Measurements from ENCODE around the gene RNF215.
"Not testable (repeated sequence)": the region's sequence is repeated elsewhere in the genome, so short reads cannot be mapped to it uniquely, and the experiment has no call there.

RNF215 gene

DNA sequence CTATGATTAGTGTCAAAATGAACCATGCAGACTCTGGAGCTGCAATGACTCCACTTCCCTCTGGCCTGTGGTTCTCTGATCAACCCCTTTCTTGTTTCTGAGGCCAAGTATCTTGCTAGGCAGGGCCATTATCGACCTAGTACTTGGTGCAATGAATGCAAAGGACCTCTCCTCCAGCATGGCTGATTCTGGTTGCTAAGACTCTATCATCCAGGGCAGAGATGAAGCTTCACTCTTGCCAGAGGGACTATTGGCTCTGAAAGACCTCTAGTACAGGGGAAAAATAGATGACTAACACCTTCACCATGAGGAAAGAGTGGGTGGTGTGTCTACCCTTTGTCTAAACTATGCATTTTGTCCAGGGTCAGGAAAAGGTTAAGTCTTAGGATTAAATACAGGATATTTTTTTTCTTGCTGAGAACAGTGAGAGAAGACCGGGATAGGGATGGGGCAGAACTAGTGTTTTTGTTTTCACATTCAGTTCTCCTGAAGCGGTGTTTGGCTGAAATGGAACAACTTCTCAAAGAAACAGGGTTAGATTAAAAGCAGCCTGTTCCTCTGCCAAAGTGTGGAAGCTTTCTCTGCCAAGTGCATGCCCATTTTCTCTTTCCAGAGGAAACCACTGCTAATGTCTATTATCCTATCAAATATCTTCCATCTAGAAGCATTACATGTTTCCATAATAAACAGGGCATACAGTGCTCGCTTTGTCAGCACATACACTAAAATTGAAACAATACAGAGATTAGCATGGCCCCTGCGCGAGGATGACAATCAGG lies 33.3 kb upstream of the RNF215 start:
- DNase-seq, result no peak

DNA sequence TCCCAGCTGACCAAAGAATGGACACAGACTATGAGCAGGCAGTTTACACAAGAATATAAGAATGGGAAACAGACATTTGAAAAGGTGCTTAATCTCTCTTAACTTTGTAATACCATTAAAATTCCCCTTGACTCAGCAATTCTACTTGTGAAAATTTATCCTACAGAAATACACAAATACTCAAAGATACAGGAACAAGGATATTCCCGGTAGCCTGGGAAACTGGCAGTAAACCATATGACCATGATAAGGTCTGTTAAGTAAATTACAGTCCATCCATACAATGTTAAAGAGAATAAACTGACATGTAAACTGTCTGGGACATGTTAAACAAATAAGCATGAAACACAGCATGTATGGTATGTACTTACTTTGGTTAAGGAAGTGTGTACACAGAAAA lies 29.6 kb upstream of the RNF215 start:
- no peak for DNase-seq

DNA sequence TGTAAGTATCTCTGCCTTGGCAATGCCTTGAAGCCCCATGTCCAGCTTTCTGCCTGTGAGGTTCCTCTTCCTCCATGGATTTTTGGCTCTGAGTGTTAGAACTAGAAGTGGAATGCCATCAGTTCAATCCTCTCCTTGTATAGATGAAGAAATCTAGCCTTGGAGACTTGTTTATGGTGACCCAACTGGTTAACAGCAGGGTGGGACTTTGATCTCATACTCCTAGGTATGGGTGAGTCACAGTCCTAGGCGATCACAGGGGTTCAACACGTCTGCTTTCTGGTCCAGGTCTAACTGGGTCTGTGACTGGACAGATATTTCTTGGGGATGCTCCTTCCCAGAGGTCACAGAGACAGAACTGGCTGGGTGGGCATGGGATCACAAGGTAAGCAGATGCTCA lies 29.2 kb upstream of the RNF215 start:
- no peak for DNase-seq

- DNase-seq, result no peak
Observed at GRCh38 chr22:30414525-30415047, 27.4 kb upstream of the RNF215 start.

GRCh38 chr22:30413745-30414524 lies 26.7 kb upstream of the RNF215 start:
- no peak for DNase-seq

GRCh38 chr22:30413001-30413400 lies 25.8 kb upstream of the RNF215 start:
- DNase-seq, result no peak

DNA sequence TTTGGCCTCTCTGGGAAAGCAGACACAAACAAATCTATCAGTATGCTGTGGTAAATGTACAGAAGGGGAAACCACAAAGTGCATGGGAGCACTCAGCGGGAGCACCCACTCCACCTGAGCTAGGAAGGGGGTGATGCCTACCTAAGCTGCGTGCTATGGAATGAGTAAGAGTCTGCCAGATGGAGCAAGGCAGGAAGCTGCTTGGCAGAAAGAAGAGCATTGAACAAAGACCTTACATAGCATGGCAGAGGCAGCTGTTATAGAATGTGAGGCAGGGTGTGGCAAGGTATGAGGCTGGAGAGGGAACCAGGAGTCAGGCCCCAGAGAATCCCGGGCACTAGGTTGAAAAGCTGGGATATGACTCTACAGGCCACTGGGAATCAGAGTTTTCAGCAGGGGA lies 24.6 kb upstream of the RNF215 start:
- DNase-seq, result no peak

DNA sequence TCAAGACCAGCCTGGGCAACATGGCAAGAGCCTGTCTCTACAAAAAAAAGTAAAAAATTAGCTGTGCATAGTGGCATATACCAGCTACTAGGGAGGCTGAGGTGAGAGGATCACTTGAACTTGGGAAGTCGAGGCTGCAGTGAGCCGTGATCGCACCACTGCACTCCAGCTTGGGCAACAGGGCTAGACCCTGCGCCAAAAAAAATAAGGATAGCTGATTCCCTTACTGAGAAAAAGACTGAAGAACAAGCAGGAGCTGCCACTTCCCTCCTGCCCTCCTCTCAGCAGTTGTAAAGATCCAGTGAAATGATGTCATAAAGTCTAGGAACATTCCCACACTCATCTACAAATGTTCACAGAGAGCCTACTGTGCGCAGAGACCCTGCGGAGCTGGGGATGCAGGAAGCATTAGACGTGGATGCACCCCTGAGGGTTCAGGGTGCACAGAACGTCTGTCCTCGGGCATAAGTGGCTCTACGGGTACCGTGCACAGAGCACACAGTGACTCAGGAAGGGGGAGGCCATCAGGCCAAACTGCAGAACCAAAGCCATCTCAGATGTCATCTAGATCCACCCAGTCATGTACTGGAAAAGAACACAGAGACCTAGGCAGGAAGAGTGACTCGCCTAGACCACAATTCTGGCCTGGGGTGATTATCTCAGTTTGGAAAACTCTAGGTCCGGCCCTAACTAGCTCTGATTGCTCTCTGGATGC lies 21.3 kb upstream of the RNF215 start:
- no peak for DNase-seq

DNA sequence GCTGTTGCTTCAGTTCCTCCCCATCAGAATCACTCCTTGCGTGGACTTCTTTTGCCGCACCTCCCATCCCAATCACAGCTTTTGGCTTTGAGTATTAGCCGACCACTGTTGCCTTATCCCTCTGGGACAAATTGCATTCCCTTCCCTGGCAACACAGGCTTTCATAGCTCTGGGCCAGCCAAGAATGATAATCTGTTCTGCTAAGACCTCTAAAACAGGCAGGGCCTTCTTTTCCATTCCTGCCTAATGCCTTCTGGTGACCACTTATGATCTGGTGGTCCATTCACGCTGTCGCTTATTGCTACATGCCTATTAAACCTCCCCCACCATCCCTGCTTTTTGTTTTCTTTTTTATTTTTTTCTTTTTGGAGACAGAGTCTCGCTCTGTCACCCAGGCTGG lies 19.2 kb upstream of the RNF215 start:
- no peak for DNase-seq

GRCh38 chr22:30405731-30406130 lies 18.5 kb upstream of the RNF215 start:
- DNase-seq, result no peak

GRCh38 chr22:30404307-30404706 lies 17.1 kb upstream of the RNF215 start:
- DNase-seq, result no peak

DNA sequence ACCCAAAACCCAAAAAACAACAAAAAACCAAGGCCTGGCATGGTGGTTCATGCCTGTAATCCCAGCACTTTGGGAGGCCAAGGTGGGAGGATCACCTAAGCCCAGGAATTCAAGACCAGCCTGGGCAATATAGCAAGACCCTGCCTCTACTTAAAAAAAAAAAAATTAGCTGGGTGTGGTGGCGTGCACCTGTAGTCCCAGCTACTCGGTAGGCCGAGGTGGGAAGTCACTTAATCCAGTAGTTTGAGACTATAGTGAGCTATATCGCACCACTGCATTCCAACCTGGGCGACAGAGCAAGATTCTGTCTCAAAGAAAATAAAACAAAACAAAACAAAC lies 15.5 kb upstream of the RNF215 start:
- not testable (repeated sequence) for DNase-seq

- DNase-seq, result no peak
Observed at GRCh38 chr22:30402028-30402765, 15.0 kb upstream of the RNF215 start.

- not testable (repeated sequence) for DNase-seq
Observed at GRCh38 chr22:30401024-30401423, 13.8 kb upstream of the RNF215 start.

- no peak for DNase-seq
Observed at GRCh38 chr22:30400159-30400558, 12.9 kb upstream of the RNF215 start.

GRCh38 chr22:30399718-30400117 lies 12.5 kb upstream of the RNF215 start:
- DNase-seq, result no peak

- DNase-seq, result no peak
Observed at GRCh38 chr22:30398685-30399680, 11.8 kb upstream of the RNF215 start.

- no peak for DNase-seq
Observed at GRCh38 chr22:30397656-30398635, 10.7 kb upstream of the RNF215 start.

DNA sequence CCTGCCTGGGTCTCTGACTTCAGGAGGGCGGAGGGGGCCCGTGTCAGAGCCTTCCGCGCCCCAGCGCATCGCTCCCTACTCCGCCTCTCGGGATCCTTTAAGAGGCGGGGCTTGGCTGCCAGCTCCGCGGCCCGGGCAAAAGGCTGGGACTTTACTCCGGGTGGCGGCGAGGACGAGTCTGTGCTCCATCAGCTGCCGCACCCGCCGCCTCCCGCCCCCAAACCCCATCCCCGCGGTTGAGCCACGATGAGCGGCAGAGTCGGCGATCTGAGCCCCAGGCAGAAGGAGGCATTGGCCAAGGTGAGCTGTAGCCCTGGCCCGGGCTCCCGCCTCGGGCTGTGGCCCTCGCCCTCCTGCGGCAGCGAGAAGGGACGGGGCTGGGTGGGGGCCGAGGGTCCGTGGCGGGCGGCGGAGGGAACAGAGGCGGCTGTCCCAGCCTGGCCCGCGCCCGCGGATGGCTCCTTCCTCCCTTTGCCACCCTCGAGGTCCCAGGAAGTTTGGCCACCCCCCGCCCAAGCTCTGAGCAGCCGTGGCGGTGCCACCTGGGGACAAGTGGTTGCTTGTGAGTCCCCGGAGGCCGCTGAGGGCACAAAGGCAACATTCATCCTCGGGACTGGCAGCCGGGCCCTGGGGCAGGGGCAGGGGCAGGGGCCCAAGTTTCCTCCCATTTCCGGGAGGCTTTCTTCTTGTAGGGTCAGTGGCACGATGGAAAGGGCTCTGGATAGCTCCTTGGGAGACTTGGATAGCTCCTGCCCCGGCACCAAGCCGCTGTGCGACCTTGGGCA lies 9.9 kb upstream of the RNF215 start, which contains the start of gene SEC14L2:
TSS of gene SEC14L2 (plus strand) at position 148 of the 785 bp plus-strand sequence. CDS start at position 247, 99 bp downstream.
- DNase-seq, result no peak

Data from NCI-H1436 treated with DMSO at 0.1 percent for 48 hours (cell line).